ENCODE measurements around the gene TWNK.

- TF ChIP-seq CTCF (IDR thresholded peaks at IDR 0.05 in 4 of 5, conservative IDR thresholded peaks at IDR 0.05 in 1 of 5): no peak
- no peak for TF ChIP-seq POLR2A (IDR thresholded peaks at IDR 0.05)
Measured at GRCh38 chr10:100984672-100985177, 2.6 kb upstream of the TWNK start.
